ENCODE measurements around the gene PIN1.

DNA sequence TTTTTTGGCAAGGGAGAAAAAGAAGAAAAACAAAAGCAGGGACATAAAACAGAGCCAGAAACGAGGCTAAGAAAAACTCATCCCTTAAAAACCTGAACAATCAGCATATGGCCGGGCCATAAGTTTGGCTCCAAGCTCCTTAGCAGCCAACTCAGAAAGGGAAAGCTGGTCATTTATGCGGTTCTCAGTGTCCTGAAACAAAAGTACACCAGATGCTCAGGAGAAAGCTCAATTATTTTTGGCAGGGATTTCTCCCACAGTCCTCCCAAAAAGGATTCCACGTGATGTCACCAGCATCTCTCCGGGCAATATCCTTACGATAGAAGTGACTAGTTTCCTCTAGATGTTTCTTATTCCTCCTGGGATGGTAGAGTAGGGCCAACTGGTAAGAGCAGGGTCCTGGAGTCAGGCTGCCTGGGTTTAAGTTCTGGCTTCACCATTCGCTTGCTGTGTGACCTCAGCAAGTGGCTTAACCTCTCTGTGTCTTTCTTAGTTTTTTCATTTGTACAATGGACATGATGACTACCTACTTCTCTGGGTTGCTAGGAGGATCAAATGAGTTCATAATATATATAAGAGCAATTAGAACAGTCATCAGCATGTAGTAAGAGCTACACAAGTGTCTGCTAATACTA, 34.0 kb downstream of the PIN1 start:
- no peak for TF ChIP-seq POLR2A (IDR thresholded peaks at IDR 0.05)
- TF ChIP-seq, protein P1, sequence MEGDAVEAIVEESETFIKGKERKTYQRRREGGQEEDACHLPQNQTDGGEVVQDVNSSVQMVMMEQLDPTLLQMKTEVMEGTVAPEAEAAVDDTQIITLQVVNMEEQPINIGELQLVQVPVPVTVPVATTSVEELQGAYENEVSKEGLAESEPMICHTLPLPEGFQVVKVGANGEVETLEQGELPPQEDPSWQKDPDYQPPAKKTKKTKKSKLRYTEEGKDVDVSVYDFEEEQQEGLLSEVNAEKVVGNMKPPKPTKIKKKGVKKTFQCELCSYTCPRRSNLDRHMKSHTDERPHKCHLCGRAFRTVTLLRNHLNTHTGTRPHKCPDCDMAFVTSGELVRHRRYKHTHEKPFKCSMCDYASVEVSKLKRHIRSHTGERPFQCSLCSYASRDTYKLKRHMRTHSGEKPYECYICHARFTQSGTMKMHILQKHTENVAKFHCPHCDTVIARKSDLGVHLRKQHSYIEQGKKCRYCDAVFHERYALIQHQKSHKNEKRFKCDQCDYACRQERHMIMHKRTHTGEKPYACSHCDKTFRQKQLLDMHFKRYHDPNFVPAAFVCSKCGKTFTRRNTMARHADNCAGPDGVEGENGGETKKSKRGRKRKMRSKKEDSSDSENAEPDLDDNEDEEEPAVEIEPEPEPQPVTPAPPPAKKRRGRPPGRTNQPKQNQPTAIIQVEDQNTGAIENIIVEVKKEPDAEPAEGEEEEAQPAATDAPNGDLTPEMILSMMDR (IDR thresholded peaks at IDR 0.05): no peak

All from prostate gland (tissue), 2 donors.